Mesothelial cell of epicardium (in vitro differentiated cells): ENCODE data around the gene SNX13. TPM values are rescaled to one million over a fixed set of nuclear protein-coding genes. Genes with fewer than 3 reads are reported as not detected.
"Not testable (repeated sequence)": the region's sequence is repeated elsewhere in the genome, so short reads cannot be mapped to it uniquely, and the experiment has no call there.

Experiments
- DNase-seq, 2 experiments: peaks; one replicate each; pipeline ENCODE4 v3.0.0; 2021; ENCODE audit warnings: low spot score in 2 of 2; ENCODE audit not compliant: unreplicated experiment in 2 of 2
- H3K27ac Mint-ChIP-seq: 2 replicates; pipeline ENCODE4 v1.8.0; 2021; ENCODE audit warnings: mixed read lengths
- H3K27me3 Mint-ChIP-seq: 2 replicates; pipeline ENCODE4 v1.8.0; 2021; ENCODE audit warnings: low read depth, mixed read lengths
- H3K36me3 Mint-ChIP-seq: 2 replicates; pipeline ENCODE4 v1.8.0; 2021; ENCODE audit warnings: mixed read lengths
- H3K4me1 Mint-ChIP-seq: 2 replicates; pipeline ENCODE4 v1.8.0; 2021; ENCODE audit warnings: mixed read lengths
- H3K4me3 Mint-ChIP-seq: 2 replicates; pipeline ENCODE4 v1.8.0; 2021; ENCODE audit warnings: mild to moderate bottlenecking, moderate library complexity, mixed read lengths
- H3K9me3 Mint-ChIP-seq: 2 replicates; pipeline ENCODE4 v1.8.0; 2021; ENCODE audit warnings: mixed read lengths
- total RNA-seq: library from RNA; stranded (reverse); gene quantifications from 3 replicates; pipeline ENCODE4 v1.2.1, GENCODE V29; 2021
- TF ChIP-seq, protein P1 (sequence below): fragments of 200-600 bp; sonication (generic); IDR thresholded peaks from one replicate; pipeline ENCODE4 v1.5.0; 2021; ENCODE audit warnings: antibody characterized with exemption; ENCODE audit not compliant: unreplicated experiment

The SNX13 gene
- total RNA-seq, 1 donor from 2014 or later: 57.1 TPM

DNA sequence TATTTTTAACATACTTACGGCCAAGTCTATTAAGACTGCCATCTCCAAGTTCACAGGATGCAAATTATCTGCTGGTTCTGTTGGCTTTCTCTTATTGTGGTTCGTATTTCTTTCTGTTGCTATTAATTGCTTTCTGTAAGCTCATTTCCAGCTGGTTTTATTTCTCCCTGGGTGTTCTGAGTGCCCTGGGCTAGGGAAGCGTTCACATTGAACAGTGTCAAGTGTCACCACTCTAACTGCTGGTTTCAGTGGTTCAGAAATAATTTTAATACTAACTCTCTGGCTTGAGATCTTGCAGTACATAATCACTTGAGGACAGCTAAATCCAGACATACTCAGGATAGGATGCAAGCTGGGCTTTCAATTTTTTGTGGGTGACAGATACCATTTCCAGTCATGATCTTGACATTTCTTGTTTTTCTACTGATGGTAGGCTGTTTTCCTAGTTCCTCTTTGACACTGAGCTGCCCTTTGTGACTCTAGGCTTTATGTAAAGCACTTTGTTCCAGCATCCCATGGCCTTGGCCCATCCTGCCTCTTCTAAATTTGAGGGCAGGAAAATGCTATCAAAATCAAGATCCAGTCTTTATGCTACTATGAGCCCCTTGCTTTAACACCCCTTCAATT, 117.6 kb downstream of the SNX13 start:
- Mint-ChIP-seq H3K4me3 (no peak overlapping the region), H3K36me3 (peaks cover 17% of the 10 kb centered on the region), H3K4me1 (no peaks in the 10 kb centered on the region), H3K9me3 (no peaks in the 10 kb centered on the region), H3K27ac (no peak overlapping the region), H3K27me3 (no peaks in the 10 kb centered on the region)
- TF ChIP-seq, protein P1, sequence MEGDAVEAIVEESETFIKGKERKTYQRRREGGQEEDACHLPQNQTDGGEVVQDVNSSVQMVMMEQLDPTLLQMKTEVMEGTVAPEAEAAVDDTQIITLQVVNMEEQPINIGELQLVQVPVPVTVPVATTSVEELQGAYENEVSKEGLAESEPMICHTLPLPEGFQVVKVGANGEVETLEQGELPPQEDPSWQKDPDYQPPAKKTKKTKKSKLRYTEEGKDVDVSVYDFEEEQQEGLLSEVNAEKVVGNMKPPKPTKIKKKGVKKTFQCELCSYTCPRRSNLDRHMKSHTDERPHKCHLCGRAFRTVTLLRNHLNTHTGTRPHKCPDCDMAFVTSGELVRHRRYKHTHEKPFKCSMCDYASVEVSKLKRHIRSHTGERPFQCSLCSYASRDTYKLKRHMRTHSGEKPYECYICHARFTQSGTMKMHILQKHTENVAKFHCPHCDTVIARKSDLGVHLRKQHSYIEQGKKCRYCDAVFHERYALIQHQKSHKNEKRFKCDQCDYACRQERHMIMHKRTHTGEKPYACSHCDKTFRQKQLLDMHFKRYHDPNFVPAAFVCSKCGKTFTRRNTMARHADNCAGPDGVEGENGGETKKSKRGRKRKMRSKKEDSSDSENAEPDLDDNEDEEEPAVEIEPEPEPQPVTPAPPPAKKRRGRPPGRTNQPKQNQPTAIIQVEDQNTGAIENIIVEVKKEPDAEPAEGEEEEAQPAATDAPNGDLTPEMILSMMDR: no peak
- DNase-seq: no peak

DNA sequence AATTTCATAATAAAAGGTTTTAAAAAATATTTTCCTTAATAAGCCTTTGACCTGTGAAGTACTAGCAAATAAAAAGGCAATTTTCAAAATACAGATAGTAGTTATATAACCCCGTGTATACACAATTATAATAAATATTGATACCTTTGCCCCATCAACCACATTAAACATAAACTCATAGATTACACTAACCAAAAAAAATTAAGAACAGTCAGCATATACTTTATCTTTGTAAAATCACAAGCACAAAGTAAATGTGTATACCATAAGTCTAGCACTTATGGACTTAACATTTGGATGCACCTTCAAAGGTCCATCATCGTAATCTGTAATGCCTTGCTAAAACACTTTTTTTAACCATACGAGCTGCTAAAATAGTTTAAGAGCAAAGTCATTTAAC, 123.4 kb downstream of the SNX13 start:
- Mint-ChIP-seq H3K27ac (no peak overlapping the region), H3K9me3 (peaks cover 10% of the 10 kb centered on the region), H3K4me3 (no peak overlapping the region), H3K4me1 (no peaks in the 10 kb centered on the region), H3K36me3 (peaks cover 19% of the 10 kb centered on the region), H3K27me3 (no peaks in the 10 kb centered on the region)
- no peak for DNase-seq
- TF ChIP-seq, protein P1: no peak

DNA sequence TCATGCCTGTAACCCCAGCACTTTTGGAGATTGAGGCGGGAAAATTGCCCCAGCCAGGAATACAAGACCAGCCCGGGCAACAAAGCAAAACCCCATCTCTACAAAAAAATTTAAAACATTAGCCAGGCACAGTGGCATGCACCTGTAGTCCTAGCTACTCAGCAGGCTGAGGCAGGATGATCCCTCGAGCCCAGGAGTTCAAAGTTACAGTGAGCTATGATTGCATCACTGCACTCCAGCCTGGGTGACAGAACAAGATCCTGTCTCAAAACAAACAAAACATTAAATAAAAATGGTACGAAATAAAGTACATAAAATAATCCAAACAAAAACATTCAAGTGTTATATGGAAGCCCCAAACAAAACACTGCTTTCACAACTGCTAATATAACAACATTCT, 125.0 kb downstream of the SNX13 start:
- peaks cover 25% of the 10 kb centered on the region for H3K9me3 Mint-ChIP-seq
- H3K27ac Mint-ChIP-seq: no peak overlapping the region
- H3K4me3 Mint-ChIP-seq: no peak overlapping the region
- H3K36me3 Mint-ChIP-seq: peaks cover 33% of the 10 kb centered on the region
- TF ChIP-seq, protein P1: no peak
- H3K4me1 Mint-ChIP-seq: no peaks in the 10 kb centered on the region
- H3K27me3 Mint-ChIP-seq: no peaks in the 10 kb centered on the region
- no peak for DNase-seq

DNA sequence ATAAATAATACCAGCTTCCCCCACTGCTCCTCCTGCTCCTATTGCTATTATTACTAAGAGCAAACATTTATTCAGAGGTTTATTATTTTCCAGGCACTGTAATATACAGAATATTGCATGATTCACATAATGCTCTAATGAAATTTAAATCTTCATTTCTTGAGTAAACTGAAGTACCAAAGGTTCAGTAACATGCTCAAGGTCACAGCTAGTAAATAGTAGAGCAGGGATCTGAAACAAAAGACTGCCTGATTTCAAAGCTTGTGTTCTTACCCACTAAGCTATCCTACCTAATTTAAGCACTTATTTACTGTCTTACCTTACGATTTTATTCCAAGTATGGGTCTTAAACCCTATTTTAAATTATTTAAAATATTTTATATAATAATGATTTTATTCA, 126.2 kb downstream of the SNX13 start:
- H3K27me3 Mint-ChIP-seq: no peaks in the 10 kb centered on the region
- peaks cover 37% of the 10 kb centered on the region for H3K9me3 Mint-ChIP-seq
- H3K4me3 Mint-ChIP-seq: no peak overlapping the region
- no peaks in the 10 kb centered on the region for H3K4me1 Mint-ChIP-seq
- DNase-seq: no peak
- H3K27ac Mint-ChIP-seq: no peak overlapping the region
- TF ChIP-seq, protein P1: no peak
- peaks cover 45% of the 10 kb centered on the region for H3K36me3 Mint-ChIP-seq

DNA sequence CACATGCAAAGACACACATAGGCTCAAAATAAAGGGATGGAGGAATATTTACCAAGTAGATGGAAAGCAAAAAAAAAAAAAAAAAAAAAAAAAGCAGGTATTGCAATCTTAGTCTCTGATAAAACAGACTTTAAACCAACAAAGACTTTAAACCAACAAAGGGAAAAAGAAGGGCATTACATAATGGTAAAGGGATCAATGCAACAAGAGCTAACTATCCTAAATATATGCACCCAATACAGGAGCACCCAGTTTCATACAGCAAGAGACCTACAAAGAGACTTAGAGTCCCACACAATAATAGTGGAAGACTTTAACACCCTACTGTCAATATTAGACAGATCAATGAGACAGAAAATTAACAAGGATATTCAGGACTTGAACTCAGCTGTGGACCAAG, 131.1 kb downstream of the SNX13 start:
- H3K4me1 Mint-ChIP-seq, DNase-seq, H3K27me3 Mint-ChIP-seq, H3K4me3 Mint-ChIP-seq, H3K27ac Mint-ChIP-seq: not testable (repeated sequence)
- H3K9me3 Mint-ChIP-seq: peaks cover 53% of the 10 kb centered on the region
- H3K36me3 Mint-ChIP-seq: peaks cover 69% of the 10 kb centered on the region

DNA sequence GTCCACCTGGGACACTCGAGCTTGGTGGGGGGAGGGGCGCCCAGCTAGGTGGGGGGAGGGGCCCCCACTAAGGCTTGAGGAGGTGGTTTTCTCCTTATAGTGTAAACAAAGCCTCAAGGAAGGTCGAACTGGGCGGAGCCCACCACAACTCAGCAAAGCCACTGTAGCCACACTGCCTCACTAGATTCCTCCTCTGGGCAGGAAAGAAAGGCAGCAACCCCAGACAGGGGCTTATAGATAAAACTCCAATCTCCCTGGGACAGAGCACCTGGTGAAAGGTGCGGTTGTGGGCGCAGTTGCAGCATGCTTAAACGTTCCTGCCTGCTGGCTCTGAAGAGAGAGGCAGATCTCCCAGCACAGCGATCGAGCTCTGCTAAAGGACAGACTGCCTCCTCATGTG, 133.1 kb downstream of the SNX13 start:
- no peak overlapping the region for H3K27ac Mint-ChIP-seq

More for the DNA sequence above, 133.1 kb downstream of the SNX13 start:
- TF ChIP-seq, protein P1: no peak
- Mint-ChIP-seq H3K4me3 (no peak overlapping the region), H3K27me3 (no peaks in the 10 kb centered on the region), H3K4me1 (no peaks in the 10 kb centered on the region), H3K9me3 (peaks cover 47% of the 10 kb centered on the region), H3K36me3 (peaks cover 70% of the 10 kb centered on the region)
- no peak for DNase-seq
